Subcutaneous adipose tissue (tissue), 4 donors: ENCODE results near the gene ZNF143. TPM values are rescaled to one million over a fixed set of nuclear protein-coding genes. Genes with fewer than 3 reads are reported as not detected.

Source experiments
- CTCF ChIP-seq: fragments of 450-650 bp; IDR thresholded peaks from one replicate; pipeline ENCODE4 v1.5.1; 2016; ENCODE audit warnings: low read depth, mild to moderate bottlenecking, control low read depth, antibody characterized with exemption, moderate library complexity
- total RNA-seq, 4 donors: library from RNA; depleted of rRNA; stranded (reverse); fragments of >200 nt; gene quantifications; one replicate each; pipeline ENCODE4 v1.1.0, GENCODE V29; 2016

Gene ZNF143
- total RNA-seq, 4 donors from 2014 or later, result 22.4 to 34.6 (median 28.4) TPM

DNA sequence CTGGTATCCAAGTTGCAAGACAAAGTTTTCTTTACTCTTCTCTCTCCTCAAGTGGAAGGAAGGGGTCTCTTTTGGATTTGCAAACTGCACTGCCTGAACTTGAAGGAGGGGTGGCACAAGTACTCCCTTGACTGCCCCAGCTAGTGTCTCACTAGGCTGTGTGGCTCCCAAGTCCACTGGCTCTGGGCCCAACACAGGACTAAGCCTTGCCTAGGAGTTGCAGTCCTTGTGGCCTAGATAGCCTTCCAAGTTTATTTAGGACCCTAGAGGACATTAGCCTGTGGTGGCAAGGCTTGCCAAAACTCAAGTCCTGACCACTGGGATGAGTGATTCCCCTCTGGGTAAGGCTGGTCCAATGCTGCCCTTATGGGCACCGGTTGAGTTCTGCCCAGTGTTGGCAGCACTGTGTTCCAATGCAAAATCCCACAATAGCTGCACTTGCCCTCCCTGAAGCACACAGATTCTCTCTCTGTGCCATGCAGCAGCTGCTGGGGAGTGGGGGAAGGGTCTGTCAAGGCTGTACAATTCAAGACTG is 102.5 kb downstream of the ZNF143 start:
- TF ChIP-seq CTCF, result no peak

- no peak for TF ChIP-seq CTCF
These were observed 105.2 kb downstream of the ZNF143 start for GRCh38 chr11:9565822-9566560.

- no peak for TF ChIP-seq CTCF
These were observed 105.8 kb downstream of the ZNF143 start for GRCh38 chr11:9566561-9567063.

GRCh38 chr11:9567401-9567800 is 106.6 kb downstream of the ZNF143 start:
- no peak for TF ChIP-seq CTCF

DNA sequence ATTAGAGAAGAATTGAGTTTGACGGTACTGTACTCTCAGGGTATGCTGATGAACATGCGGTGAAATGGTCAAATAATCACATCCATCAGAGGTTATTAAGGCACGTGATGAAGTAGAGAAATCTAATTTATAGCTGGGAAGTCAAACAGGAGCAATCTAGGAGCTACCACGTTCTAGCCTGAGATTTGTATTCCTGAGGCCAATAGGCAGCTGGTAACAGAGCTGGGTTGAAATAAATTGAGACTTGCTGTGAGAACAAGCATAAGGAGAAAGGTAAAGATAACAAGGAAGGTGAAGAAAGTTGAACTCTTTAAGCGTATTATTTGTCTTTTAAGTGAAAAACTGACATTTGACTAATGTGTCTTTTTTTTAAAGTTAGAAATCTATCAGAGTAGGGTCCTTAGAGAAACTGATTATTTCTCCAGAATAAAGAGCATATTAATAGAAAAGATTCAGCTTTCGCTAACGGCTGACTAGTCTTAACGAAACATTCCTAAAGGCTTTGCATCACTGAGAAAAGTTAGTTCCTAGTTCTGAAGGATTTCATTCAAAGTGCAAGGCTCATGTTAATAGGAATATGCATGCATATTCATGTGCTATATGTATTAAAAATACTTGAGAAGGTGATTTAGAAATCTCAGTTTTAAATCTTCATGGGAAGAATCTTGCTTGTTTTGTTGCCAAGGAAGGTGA is 107.5 kb downstream of the ZNF143 start:
- no peak for TF ChIP-seq CTCF

DNA sequence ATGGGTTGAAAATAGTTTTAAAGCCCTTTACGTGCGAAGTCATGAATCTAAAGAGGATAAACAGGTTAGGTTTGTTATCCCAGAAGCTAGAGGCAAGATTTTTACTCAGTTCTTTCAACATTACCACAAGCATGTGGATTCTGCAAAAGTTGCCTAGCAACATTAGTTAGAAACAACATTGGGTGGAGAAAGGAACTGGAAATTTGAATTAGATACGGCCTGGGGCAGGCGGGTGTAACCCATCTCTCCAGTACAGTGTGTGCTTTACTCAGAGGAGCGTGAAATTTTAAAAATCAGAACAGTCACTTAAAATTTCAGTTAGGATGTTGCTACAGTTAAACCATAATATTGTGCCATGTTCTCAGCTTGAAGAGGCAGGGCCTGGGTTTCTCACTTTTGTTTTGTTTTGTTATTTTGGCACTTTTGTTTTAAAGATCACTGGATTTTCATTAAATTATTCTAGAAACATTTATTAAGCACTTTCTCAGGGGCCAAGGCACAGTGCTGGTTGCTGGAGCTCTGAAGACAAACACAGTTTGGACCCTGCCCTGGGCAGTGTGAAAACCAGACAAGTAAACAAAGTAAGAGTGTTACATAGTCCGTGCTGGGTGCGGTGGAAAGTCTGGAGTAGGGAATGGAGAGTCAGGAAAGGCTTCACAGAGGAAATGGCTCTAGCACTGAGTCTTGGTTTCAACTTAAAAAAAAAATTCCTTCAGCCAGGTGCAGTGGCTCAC is 108.2 kb downstream of the ZNF143 start:
- TF ChIP-seq CTCF, result no peak
